IMR-90 (cell line): ENCODE data around the gene KCNIP3. TPM values are rescaled to one million over a fixed set of nuclear protein-coding genes. Genes with fewer than 3 reads are reported as not detected.
A peak's percentile ranks its signal among the peaks of the same experiment; 100 is the strongest.

Experiments
- ATAC-seq: fragments of 200-7000 bp; cut with Tn5 transposase; 2 replicates; pipeline ENCODE4 v1.9.1; 2020; ENCODE audit warnings: low read depth, mild to moderate bottlenecking, moderate library complexity
- BruUV-seq: library from RNA; stranded (reverse); fragments of 400-500 nt; replicated peaks from 2 replicates; lab custom pipeline; 2021; lab: Mats Ljungman, UMichigan
- CTCF ChIA-PET: fragments of 300-600 bp; formaldehyde crosslinking; extraction: SDS; loops from one replicate; lab custom pipeline; 2021; ENCODE audit warnings: antibody characterized with exemption; lab: Yijun Ruan, JAX
- POLR2A ChIA-PET: fragments of 300-600 bp; sonication (Branson Sonifier 250); formaldehyde crosslinking; loops from one replicate; lab custom pipeline; 2022; ENCODE audit warnings: antibody characterized with exemption; ENCODE audit not compliant: unreplicated experiment; lab: Charles Lee
- DNase-seq: peaks from one replicate; pipeline ENCODE4 v3.0.0; 2013
- H2AFZ ChIP-seq: replicated peaks from 2 replicates; pipeline ENCODE3; 2013; ENCODE audit warnings: low read length, mild to moderate bottlenecking; ENCODE audit not compliant: poor library complexity
- H2AK5ac ChIP-seq: 2 replicates; pipeline ENCODE4 v1.6.1; 2013; ENCODE audit warnings: low read depth, low read length, inconsistent platforms
- H2AK9ac ChIP-seq: replicated peaks from 2 replicates; pipeline ENCODE3; 2013; ENCODE audit warnings: mild to moderate bottlenecking, low read depth, low read length, moderate library complexity; ENCODE audit not compliant: poor library complexity
- H2BK120ac ChIP-seq: 2 replicates; pipeline ENCODE4 v1.6.1; 2013; ENCODE audit warnings: low read depth, low read length, inconsistent platforms
- H2BK15ac ChIP-seq: 3 replicates; pipeline ENCODE4 v1.6.1; 2013; ENCODE audit warnings: low read depth, low read length, inconsistent platforms
- H2BK20ac ChIP-seq: 2 replicates; pipeline ENCODE4 v1.6.1; 2013; ENCODE audit warnings: low read depth, mild to moderate bottlenecking, inconsistent platforms, low read length, moderate library complexity
- H2BK5ac ChIP-seq: 2 replicates; pipeline ENCODE4 v1.6.1; 2013; ENCODE audit warnings: mild to moderate bottlenecking, low read depth, low read length, inconsistent platforms; ENCODE audit not compliant: poor library complexity, severe bottlenecking
- H3K14ac ChIP-seq: replicated peaks from 2 replicates; pipeline ENCODE4 v1.6.1; 2013; ENCODE audit warnings: low read depth, low read length, inconsistent platforms
- H3K18ac ChIP-seq: 2 replicates; pipeline ENCODE4 v1.6.1; 2013; ENCODE audit warnings: low read depth, low read length, control low read depth
- H3K23ac ChIP-seq: 2 replicates; pipeline ENCODE4 v1.6.1; 2013; ENCODE audit warnings: low read depth, low read length, inconsistent platforms
- H3K27ac ChIP-seq: 2 replicates; pipeline ENCODE4 v1.5.1; 2013; ENCODE audit warnings: mild to moderate bottlenecking, control low read depth, low read length; ENCODE audit not compliant: insufficient read depth
- H3K27me3 ChIP-seq: 2 replicates; pipeline ENCODE4 v1.6.1; 2013; ENCODE audit warnings: low read length; ENCODE audit not compliant: control insufficient read depth, insufficient read depth
- H3K36me3 ChIP-seq: 2 replicates; pipeline ENCODE4 v1.6.1; 2013; ENCODE audit warnings: low read length, mixed read lengths; ENCODE audit not compliant: control insufficient read depth, insufficient read depth
- H3K4ac ChIP-seq: 2 replicates; pipeline ENCODE4 v1.6.1; 2013; ENCODE audit warnings: low read depth, low read length, inconsistent platforms
- H3K4me1 ChIP-seq: 2 replicates; pipeline ENCODE4 v1.6.1; 2013; ENCODE audit warnings: low read length, mixed read lengths; ENCODE audit not compliant: control insufficient read depth, insufficient read depth
- H3K4me2 ChIP-seq: 2 replicates; pipeline ENCODE4 v1.6.1; 2013; ENCODE audit warnings: low read depth, mild to moderate bottlenecking, control low read depth, low read length, moderate library complexity
- H3K4me3 ChIP-seq: 2 replicates; pipeline ENCODE4 v1.5.1; 2013; ENCODE audit warnings: low read depth, mild to moderate bottlenecking, control low read depth, low read length, moderate library complexity; ENCODE audit not compliant: insufficient read depth
- H3K56ac ChIP-seq: 2 replicates; pipeline ENCODE4 v1.6.1; 2013; ENCODE audit warnings: low read length, inconsistent platforms; ENCODE audit not compliant: insufficient read depth; ENCODE audit errors: extremely low read depth
- H3K79me1 ChIP-seq, 2 experiments: 2 replicates each; pipeline ENCODE4 v1.6.1; 2013; ENCODE audit warnings: low read length in 2 of 2, inconsistent platforms in 1 of 2, low read depth in 1 of 2
- H3K9ac ChIP-seq: 2 replicates; pipeline ENCODE4 v1.6.1; 2013; ENCODE audit warnings: low read depth, low read length, control low read depth
- H3K9me1 ChIP-seq: 2 replicates; pipeline ENCODE4 v1.6.1; 2013; ENCODE audit warnings: low read length, inconsistent platforms; ENCODE audit not compliant: insufficient read depth
- H3K9me3 ChIP-seq: 2 replicates; pipeline ENCODE4 v1.6.1; 2013; ENCODE audit warnings: low read length; ENCODE audit not compliant: control insufficient read depth, insufficient read depth
- H4K20me1 ChIP-seq: 2 replicates; pipeline ENCODE4 v1.6.1; 2013; ENCODE audit warnings: low read length, inconsistent platforms; ENCODE audit not compliant: insufficient read depth
- H4K5ac ChIP-seq: 2 replicates; pipeline ENCODE4 v1.6.1; 2013; ENCODE audit warnings: mild to moderate bottlenecking, low read depth, low read length, control low read depth
- H4K8ac ChIP-seq, 2 experiments: 2 replicates each; pipeline ENCODE4 v1.6.1; 2013; ENCODE audit warnings: low read depth in 2 of 2, low read length in 2 of 2, control low read depth in 1 of 2, inconsistent platforms in 1 of 2
- H4K91ac ChIP-seq: 2 replicates; pipeline ENCODE4 v1.6.1; 2013; ENCODE audit warnings: low read depth, low read length, inconsistent platforms; ENCODE audit not compliant: insufficient read depth
- CHD1 ChIP-seq: IDR thresholded peaks from 2 replicates; pipeline ENCODE4 v1.6.1; 2012; ENCODE audit warnings: low read depth, low read length, improper control_type of control experiment
- FOS ChIP-seq: fragments of 150-350 bp; IDR thresholded peaks from 2 replicates; pipeline ENCODE4 v1.6.1; 2016; ENCODE audit warnings: low read depth, low read length
- MAZ ChIP-seq: IDR thresholded peaks from 2 replicates; pipeline ENCODE4 v1.6.1; 2012; ENCODE audit warnings: low read depth, mild to moderate bottlenecking, low read length, improper control_type of control experiment, moderate library complexity, borderline replicate concordance
- RFX5 ChIP-seq: IDR thresholded peaks from 2 replicates; pipeline ENCODE4 v1.8.0; 2012; ENCODE audit warnings: low read depth, mild to moderate bottlenecking, low read length, moderate library complexity
- WGBS, 2 experiments: methylation state at CpG; one replicate each; pipeline versions ENCODE4 v1.1.5 to v1.1.7; 2013; ENCODE audit warnings: missing lambda C conversion rate in 2 of 2; ENCODE audit not compliant: insufficient read length in 1 of 2; ENCODE audit errors: extremely low coverage in 2 of 2; 5-methylcytosine and 5-hydroxymethylcytosine counted together
- dilution Hi-C: fragments of 300-500 bp; cut with HindIII; formaldehyde crosslinking; loops from one replicate; pipeline ENCODE4 v1.14.3; 2018; ENCODE audit warnings: low sequenced_read_pairs; ENCODE audit not compliant: unreplicated experiment
- in situ Hi-C: fragments of 300-500 bp; cut with MboI; formaldehyde crosslinking; loops from 3 replicates; pipeline ENCODE4 v1.14.3; 2019; ENCODE audit warnings: low sequenced_read_pairs, inconsistent platforms, mixed read lengths
- intact Hi-C: fragments of 100-400 bp; cut with micrococcal nuclease; formaldehyde crosslinking; loops from 2 replicates; pipeline ENCODE4 v1.10.0; 2022
- polyA plus RNA-seq, 3 experiments: library from polyadenylated mRNA; depleted of rRNA; stranded (reverse); fragments of >200 nt; gene quantifications; 2 replicates each; pipeline ENCODE4 v1.2.3, GENCODE V29; 2012; ENCODE audit warnings: low replicate concordance in 1 of 3
- total RNA-seq: library from RNA; depleted of rRNA; stranded (reverse); fragments of >200 nt; gene quantifications from 2 replicates; pipeline ENCODE4 v1.2.3, GENCODE V29; 2012
- TF ChIP-seq, protein P1 (sequence below): conservative IDR thresholded peaks from 2 replicates; pipeline ENCODE4 v1.5.1; 2012; ENCODE audit warnings: mild to moderate bottlenecking, low read depth, low read length, improper control_type of control experiment
- TF ChIP-seq, protein P2 (sequence below): fragments of 150-350 bp; IDR thresholded peaks from 2 replicates; pipeline ENCODE4 v1.6.1; 2017; ENCODE audit warnings: mild to moderate bottlenecking, antibody characterized with exemption, low read length, low read depth

Gene KCNIP3
- total and polyA plus RNA-seq, 2 of the 4 experiments (the other 2 are of a cell fraction): 0.72 to 1.4 TPM

DNA sequence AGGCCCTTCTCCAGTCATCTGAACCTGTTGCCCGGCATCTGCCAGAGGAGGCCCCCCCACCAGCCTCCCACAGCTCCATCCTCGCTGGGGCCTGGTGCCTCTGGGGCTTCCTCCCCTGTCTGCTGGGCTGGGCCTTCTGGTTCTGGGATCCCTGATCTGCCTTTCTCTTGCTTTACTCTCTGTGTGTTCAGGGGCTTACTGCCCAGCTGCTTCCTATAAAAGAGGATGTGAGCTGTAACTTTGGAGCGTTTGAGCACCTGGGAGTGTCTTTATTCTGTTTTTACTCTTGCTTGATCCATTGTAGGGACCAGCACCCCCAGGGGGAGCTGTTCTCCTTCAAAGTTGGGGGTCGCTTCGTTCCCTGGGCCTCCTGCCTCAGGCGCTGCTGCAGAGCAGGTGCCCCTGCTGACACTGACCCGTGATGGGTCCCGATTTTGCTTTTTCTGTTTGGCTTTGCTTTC, 82.3 kb downstream of the KCNIP3 start:
- Histone ChIP-seq H3K14ac (no peak overlapping the region), H3K27ac (no peak overlapping the region), H3K36me3 (no peaks in the 10 kb centered on the region; the same call in 1 of the 2 replicates), H4K8ac (no peak overlapping the region), H2AK5ac (no peak overlapping the region), H3K9me1 (no peaks in the 10 kb centered on the region; the same call in 1 of the 2 replicates), H3K56ac (no peak overlapping the region), H3K4ac (no peak overlapping the region), H2AFZ (no peak overlapping the region), H4K91ac (no peak overlapping the region), H2BK120ac (no peak overlapping the region), H3K4me3 (no peak overlapping the region), H2BK15ac (no peak overlapping the region), H3K27me3 (peaks cover 3% of the 10 kb centered on the region), H3K9me3 (no peaks in the 10 kb centered on the region), H3K18ac (no peak overlapping the region), H3K79me1 (no peaks in the 10 kb centered on the region), H3K4me2 (no peak overlapping the region), H2AK9ac (no peak overlapping the region), H3K23ac (no peak overlapping the region), H2BK20ac (no peak overlapping the region), H3K4me1 (no peaks in the 10 kb centered on the region), H2BK5ac (no peak overlapping the region), H4K5ac (no peak overlapping the region), H3K9ac (no peak overlapping the region), H4K20me1 (no peaks in the 10 kb centered on the region)
- POLR2A ChIA-PET: no interaction called here
- dilution Hi-C loops: no loop called here
- CTCF ChIA-PET: interaction anchor here (0.7 to 1.6 kb wide), 3 partner anchors 10 to 148 kb away, joined by 3 to 4 read pairs (median 4); no protein-coding TSS in a partner anchor
- 28% methylated on average over 4 of the region's 8 CpGs; no CpG with 5 or more reads in 1 of the 2 experiments for WGBS, 2 experiments
- no peak for DNase-seq
- in situ Hi-C loops: no loop called here
- TF ChIP-seq, protein P1, sequence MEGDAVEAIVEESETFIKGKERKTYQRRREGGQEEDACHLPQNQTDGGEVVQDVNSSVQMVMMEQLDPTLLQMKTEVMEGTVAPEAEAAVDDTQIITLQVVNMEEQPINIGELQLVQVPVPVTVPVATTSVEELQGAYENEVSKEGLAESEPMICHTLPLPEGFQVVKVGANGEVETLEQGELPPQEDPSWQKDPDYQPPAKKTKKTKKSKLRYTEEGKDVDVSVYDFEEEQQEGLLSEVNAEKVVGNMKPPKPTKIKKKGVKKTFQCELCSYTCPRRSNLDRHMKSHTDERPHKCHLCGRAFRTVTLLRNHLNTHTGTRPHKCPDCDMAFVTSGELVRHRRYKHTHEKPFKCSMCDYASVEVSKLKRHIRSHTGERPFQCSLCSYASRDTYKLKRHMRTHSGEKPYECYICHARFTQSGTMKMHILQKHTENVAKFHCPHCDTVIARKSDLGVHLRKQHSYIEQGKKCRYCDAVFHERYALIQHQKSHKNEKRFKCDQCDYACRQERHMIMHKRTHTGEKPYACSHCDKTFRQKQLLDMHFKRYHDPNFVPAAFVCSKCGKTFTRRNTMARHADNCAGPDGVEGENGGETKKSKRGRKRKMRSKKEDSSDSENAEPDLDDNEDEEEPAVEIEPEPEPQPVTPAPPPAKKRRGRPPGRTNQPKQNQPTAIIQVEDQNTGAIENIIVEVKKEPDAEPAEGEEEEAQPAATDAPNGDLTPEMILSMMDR: peak; percentile 13; the same call in 1 of the 2 replicates
- TF ChIP-seq FOS (no peak), CHD1 (no peak), MAZ (no peak), RFX5 (no peak)
- TF ChIP-seq, protein P2, sequence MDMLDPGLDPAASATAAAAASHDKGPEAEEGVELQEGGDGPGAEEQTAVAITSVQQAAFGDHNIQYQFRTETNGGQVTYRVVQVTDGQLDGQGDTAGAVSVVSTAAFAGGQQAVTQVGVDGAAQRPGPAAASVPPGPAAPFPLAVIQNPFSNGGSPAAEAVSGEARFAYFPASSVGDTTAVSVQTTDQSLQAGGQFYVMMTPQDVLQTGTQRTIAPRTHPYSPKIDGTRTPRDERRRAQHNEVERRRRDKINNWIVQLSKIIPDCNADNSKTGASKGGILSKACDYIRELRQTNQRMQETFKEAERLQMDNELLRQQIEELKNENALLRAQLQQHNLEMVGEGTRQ: no peak
- no TSS peak for BruUV-seq
- no peak for ATAC-seq
- intact Hi-C loops: no loop called here
